Mucosa of rectum (tissue), 2 donors: ENCODE measurements around the gene ZP3.
"Not testable (repeated sequence)": the region's sequence is repeated elsewhere in the genome, so short reads cannot be mapped to it uniquely, and the experiment has no call there.

Experiments
- H3K27ac ChIP-seq, 2 donors: one replicate each; pipeline ENCODE4 v1.7.0; 2013; ENCODE audit warnings: inconsistent platforms in 2 of 2, low read depth in 2 of 2, low read length in 2 of 2
- H3K27me3 ChIP-seq, 2 donors: one replicate each; pipeline ENCODE4 v1.7.0; 2013; ENCODE audit warnings: low read length in 2 of 2; ENCODE audit not compliant: control insufficient read depth in 2 of 2, insufficient read depth in 2 of 2
- H3K36me3 ChIP-seq, 2 donors: one replicate each; pipeline ENCODE4 v1.7.0; 2013; ENCODE audit warnings: low read length in 2 of 2; ENCODE audit not compliant: control insufficient read depth in 2 of 2, insufficient read depth in 2 of 2
- H3K4me1 ChIP-seq, 2 donors: one replicate each; pipeline ENCODE4 v1.7.0; 2013; ENCODE audit warnings: low read length in 2 of 2, mild to moderate bottlenecking in 1 of 2; ENCODE audit not compliant: control insufficient read depth in 2 of 2, insufficient read depth in 2 of 2
- H3K4me3 ChIP-seq, 2 donors: one replicate each; pipeline ENCODE4 v1.7.0; 2013; ENCODE audit warnings: low read length in 2 of 2
- H3K9ac ChIP-seq, 2 donors: one replicate each; pipeline ENCODE4 v1.7.0; 2013; ENCODE audit warnings: low read length in 2 of 2, low read depth in 1 of 2, mild to moderate bottlenecking in 1 of 2
- H3K9me3 ChIP-seq, 2 donors: one replicate each; pipeline ENCODE4 v1.7.0; 2013; ENCODE audit warnings: low read length in 2 of 2; ENCODE audit not compliant: control insufficient read depth in 2 of 2
- donor health status: healthy.
- donor health status: Normal muscosa, but diverticular disease.

Gene ZP3

GRCh38 chr7:76483081-76483480 is 58.3 kb downstream of the ZP3 start:
- not testable (repeated sequence) for H3K27me3 ChIP-seq, H3K4me3 ChIP-seq, H3K9me3 ChIP-seq, H3K4me1 ChIP-seq, H3K27ac ChIP-seq, H3K9ac ChIP-seq
- peaks cover 0 to 12% of the 10 kb centered on the region in 2 donors for H3K36me3 ChIP-seq

DNA sequence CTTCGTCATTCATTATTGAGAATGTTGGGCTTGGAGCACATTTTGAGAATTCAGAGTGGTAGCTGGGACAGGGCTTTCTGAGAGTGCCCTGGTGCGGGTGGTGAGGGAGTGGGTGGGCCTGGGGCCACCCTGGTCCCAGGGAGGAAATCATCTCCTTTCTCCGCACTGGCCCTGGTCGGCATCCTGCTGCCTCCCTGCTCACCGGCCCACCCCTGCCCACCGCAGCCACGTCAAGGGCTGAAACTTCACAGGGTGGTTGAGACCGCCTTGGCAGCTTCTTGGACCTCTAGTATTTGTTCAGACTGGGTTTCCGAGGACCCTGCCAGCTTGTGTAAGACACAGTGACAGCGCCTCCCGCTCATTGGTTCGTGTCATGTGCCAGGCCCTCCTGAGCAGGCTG is 59.7 kb downstream of the ZP3 start:
- H3K27me3 ChIP-seq, H3K9ac ChIP-seq, H3K9me3 ChIP-seq, H3K4me1 ChIP-seq, H3K27ac ChIP-seq, H3K4me3 ChIP-seq: not testable (repeated sequence)
- H3K36me3 ChIP-seq, result peaks cover 0 to 12% of the 10 kb centered on the region in 2 donors

GRCh38 chr7:76485822-76486610 is 61.3 kb downstream of the ZP3 start:
- not testable (repeated sequence) for H3K9me3 ChIP-seq, H3K27ac ChIP-seq, H3K27me3 ChIP-seq, H3K4me3 ChIP-seq, H3K4me1 ChIP-seq, H3K9ac ChIP-seq, H3K36me3 ChIP-seq

- not testable (repeated sequence) for H3K36me3 ChIP-seq, H3K4me1 ChIP-seq, H3K9ac ChIP-seq, H3K27ac ChIP-seq, H3K9me3 ChIP-seq, H3K4me3 ChIP-seq, H3K27me3 ChIP-seq
Observed at GRCh38 chr7:76486618-76487017, 61.9 kb downstream of the ZP3 start.

DNA sequence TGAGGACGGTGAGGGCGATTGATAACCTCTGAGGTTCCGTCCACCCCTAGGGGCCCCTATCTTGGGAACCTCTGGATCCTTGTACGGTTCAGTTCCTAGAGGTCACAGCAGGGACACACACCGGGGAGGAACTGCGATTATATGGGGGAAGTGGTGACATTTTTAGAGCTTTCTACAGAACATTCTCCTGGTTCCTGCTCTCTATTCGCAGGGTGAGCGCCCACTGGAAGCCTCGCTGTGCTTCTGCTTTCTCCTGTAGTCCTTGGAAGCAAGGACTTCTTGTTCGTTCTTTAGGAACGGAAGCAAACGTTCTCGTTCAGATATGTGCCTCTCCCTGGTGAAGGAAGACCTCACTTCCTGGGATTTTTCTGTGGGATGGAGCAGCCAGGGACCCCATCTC is 63.2 kb downstream of the ZP3 start:
- H3K27me3 ChIP-seq, H3K4me1 ChIP-seq, H3K27ac ChIP-seq, H3K4me3 ChIP-seq, H3K36me3 ChIP-seq, H3K9ac ChIP-seq, H3K9me3 ChIP-seq: not testable (repeated sequence)
